ENCODE measurements around the gene RNASE7.

Gene RNASE7

GRCh38 chr14:21069388-21070082 is 27.4 kb downstream of the RNASE7 start:
- no peak for DNase-seq

- no peak for DNase-seq
Measured at GRCh38 chr14:21070083-21070609, 28.0 kb downstream of the RNASE7 start, which contains the start of gene ARHGEF40. ARHGEF40 (plus strand) TSS chr14:21070304; CDS start chr14:21070397, 93 bp downstream.

- no peak for DNase-seq
Measured at GRCh38 chr14:21070610-21071224, 28.6 kb downstream of the RNASE7 start.

GRCh38 chr14:21071225-21072030 is 29.3 kb downstream of the RNASE7 start:
- peak; percentile 59 for DNase-seq

GRCh38 chr14:21072031-21072473 is 29.9 kb downstream of the RNASE7 start:
- DNase-seq: no peak

GRCh38 chr14:21072781-21073339 is 30.7 kb downstream of the RNASE7 start:
- DNase-seq: no peak

- DNase-seq: no peak
Measured at GRCh38 chr14:21073921-21074320, 31.8 kb downstream of the RNASE7 start.

- no peak for DNase-seq
Measured at GRCh38 chr14:21074398-21075272, 32.5 kb downstream of the RNASE7 start.

GRCh38 chr14:21075719-21076437 is 33.7 kb downstream of the RNASE7 start:
- no peak for DNase-seq

- no peak for DNase-seq
Measured at GRCh38 chr14:21077672-21078071, 35.5 kb downstream of the RNASE7 start.

GRCh38 chr14:21078287-21078686 is 36.1 kb downstream of the RNASE7 start:
- DNase-seq: no peak

GRCh38 chr14:21078726-21079125 is 36.6 kb downstream of the RNASE7 start:
- no peak for DNase-seq

GRCh38 chr14:21081521-21082142 is 39.5 kb downstream of the RNASE7 start:
- no peak for DNase-seq

- DNase-seq: no peak
Measured at GRCh38 chr14:21083565-21084325, 41.6 kb downstream of the RNASE7 start.

GRCh38 chr14:21084396-21084795 is 42.2 kb downstream of the RNASE7 start:
- no peak for DNase-seq

GRCh38 chr14:21084998-21085853 is 43.1 kb downstream of the RNASE7 start:
- no peak for DNase-seq

- DNase-seq: no peak
Measured at GRCh38 chr14:21086908-21087293, 44.7 kb downstream of the RNASE7 start.

- DNase-seq: peak; percentile 58
Measured at GRCh38 chr14:21087294-21088091, 45.3 kb downstream of the RNASE7 start.
